HepG2 (cell line): ENCODE measurements around the gene INF2. TPM values are rescaled to one million over a fixed set of nuclear protein-coding genes. Genes with fewer than 3 reads are reported as not detected.

Experiments
- AKAP8 ChIP-seq: sonication (generic); formaldehyde crosslinking; IDR thresholded peaks from 2 replicates; pipeline ENCODE4 v1.5.1; 2020; ENCODE audit warnings: mild to moderate bottlenecking, missing genetic modification reagents
- ISL2 ChIP-seq: sonication (generic); formaldehyde crosslinking; IDR thresholded peaks from 2 replicates; pipeline ENCODE4 v1.5.0; 2020; ENCODE audit warnings: missing genetic modification reagents
- KAT7 ChIP-seq: IDR thresholded peaks from 2 replicates; pipeline ENCODE4 v1.6.1; 2018; ENCODE audit warnings: borderline replicate concordance, missing compliant biosample characterization
- MTF2 ChIP-seq: sonication (generic); formaldehyde crosslinking; IDR thresholded peaks from 2 replicates; pipeline ENCODE4 v1.5.0; 2020; ENCODE audit warnings: missing genetic modification reagents, borderline replicate concordance
- MYC ChIP-seq: sonication (generic); formaldehyde crosslinking; IDR thresholded peaks from 2 replicates; pipeline ENCODE4 v1.9.0; 2021; ENCODE audit warnings: missing genetic modification reagents, borderline replicate concordance
- NR2F1 ChIP-seq, 2 experiments: fragments of 450-650 bp in 1 of 2; formaldehyde crosslinking in 1 of 2; IDR thresholded peaks; 2 replicates each; pipeline versions ENCODE4 v1.5.0 to v1.6.1; 2016 to 2020; ENCODE audit warnings: mild to moderate bottlenecking in 1 of 2, missing compliant biosample characterization in 1 of 2, missing genetic modification reagents in 1 of 2, moderate library complexity in 1 of 2
- SAP130 ChIP-seq: IDR thresholded peaks from 2 replicates; pipeline ENCODE4 v1.6.1; 2016; ENCODE audit warnings: low read depth
- SMAD9 ChIP-seq: sonication (generic); formaldehyde crosslinking; IDR thresholded peaks from 2 replicates; pipeline ENCODE4 v1.5.1; 2020; ENCODE audit warnings: mild to moderate bottlenecking, missing genetic modification reagents
- SOX13 ChIP-seq, 3 experiments: fragments of 450-650 bp in 1 of 3; sonication (generic) in 1 of 3; formaldehyde crosslinking in 1 of 3; IDR thresholded peaks in 2 of 3; conservative IDR thresholded peaks in 1 of 3; 2 replicates each; pipeline versions ENCODE4 v1.5.0 to v1.6.1; 2016 to 2020; ENCODE audit warnings: antibody characterized with exemption in 1 of 3, mild to moderate bottlenecking in 1 of 3, missing compliant biosample characterization in 1 of 3, missing genetic modification reagents in 1 of 3, moderate library complexity in 1 of 3
- ZNF788 ChIP-seq: sonication (generic); formaldehyde crosslinking; IDR thresholded peaks from 2 replicates; pipeline ENCODE4 v1.5.0; 2020; ENCODE audit warnings: mild to moderate bottlenecking, missing genetic modification reagents, borderline replicate concordance
- ZNF850 ChIP-seq: sonication (generic); formaldehyde crosslinking; conservative IDR thresholded peaks from 2 replicates; pipeline ENCODE4 v1.9.0; 2021; ENCODE audit warnings: mild to moderate bottlenecking, missing genetic modification reagents
- polyA plus RNA-seq, 8 experiments: library from polyadenylated mRNA; depleted of rRNA in 3 of 8; stranded (reverse) in 7 of 8; unstranded in 1 of 8; fragments of >200 nt; fragmentation: Illumina TruSeq in 4 of 8; extraction: Trizol in 4 of 8; gene quantifications; 2 replicates each; pipeline versions ENCODE4 v1.2.1 to v1.2.3, GENCODE V29; 2011 to 2016; ENCODE audit warnings: low read depth in 4 of 8, missing spikeins in 1 of 8, mixed read lengths in 1 of 8; ENCODE audit not compliant: insufficient read depth in 1 of 8
- total RNA-seq, 5 experiments: library from RNA; depleted of rRNA; stranded (reverse); fragments of >200 nt; fragmentation: Illumina TruSeq; extraction: Trizol; gene quantifications; 2 replicates each; pipeline ENCODE4 v1.2.3, GENCODE V29; 2016; ENCODE audit warnings: low read depth in 1 of 5
- TF ChIP-seq, protein P1 (sequence below): sonication (generic); formaldehyde crosslinking; IDR thresholded peaks from 2 replicates; pipeline ENCODE4 v1.4.0; 2020; ENCODE audit warnings: missing genetic modification reagents
- TF ChIP-seq, protein P2 (sequence below): sonication (generic); formaldehyde crosslinking; IDR thresholded peaks from 2 replicates; pipeline ENCODE4 v1.5.1; 2020; ENCODE audit warnings: mild to moderate bottlenecking, missing genetic modification reagents, moderate library complexity
- TF ChIP-seq, protein P3 (sequence below): sonication (generic); formaldehyde crosslinking; IDR thresholded peaks from 2 replicates; pipeline ENCODE4 v1.5.0; 2020; ENCODE audit warnings: mild to moderate bottlenecking, missing genetic modification reagents
- TF ChIP-seq, protein P4 (sequence below): sonication (generic); formaldehyde crosslinking; IDR thresholded peaks from 2 replicates; pipeline ENCODE4 v1.5.0; 2020; ENCODE audit warnings: mild to moderate bottlenecking, missing genetic modification reagents
- TF ChIP-seq, protein P5 (sequence below): sonication (generic); formaldehyde crosslinking; IDR thresholded peaks from 2 replicates; pipeline ENCODE4 v1.4.0; 2020; ENCODE audit warnings: missing genetic modification reagents
- TF ChIP-seq, protein P6 (sequence below): sonication (generic); formaldehyde crosslinking; IDR thresholded peaks from 2 replicates; pipeline ENCODE4 v1.5.0; 2020; ENCODE audit warnings: mild to moderate bottlenecking, missing genetic modification reagents, borderline replicate concordance

INF2 gene
- total and polyA plus RNA-seq, 2 of the 13 experiments (the other 11 are each of a cell fraction or from before 2014, with no cell fraction given) = 16.4 to 26.4 TPM

DNA sequence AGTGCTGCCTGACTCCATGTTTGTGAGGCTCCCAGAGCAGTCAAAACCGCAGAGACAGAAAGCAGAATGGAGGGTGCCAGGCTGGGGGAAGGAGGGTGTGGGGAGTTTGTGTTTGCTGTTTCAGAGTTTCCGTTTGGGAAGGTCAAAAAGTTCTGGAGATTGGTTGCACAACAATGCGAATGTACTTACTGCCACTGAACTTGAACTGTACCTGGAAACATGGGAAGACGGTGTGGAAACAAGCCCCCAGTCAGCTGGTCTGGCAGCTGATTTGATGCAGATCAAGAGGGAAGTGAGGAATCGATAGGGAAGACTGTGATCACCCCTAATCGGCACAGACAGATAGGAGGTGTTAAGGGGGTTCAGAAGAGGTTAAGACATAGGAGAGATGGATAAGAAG lies 35.3 kb upstream of the INF2 start (continued):
- TF ChIP-seq, protein P1, sequence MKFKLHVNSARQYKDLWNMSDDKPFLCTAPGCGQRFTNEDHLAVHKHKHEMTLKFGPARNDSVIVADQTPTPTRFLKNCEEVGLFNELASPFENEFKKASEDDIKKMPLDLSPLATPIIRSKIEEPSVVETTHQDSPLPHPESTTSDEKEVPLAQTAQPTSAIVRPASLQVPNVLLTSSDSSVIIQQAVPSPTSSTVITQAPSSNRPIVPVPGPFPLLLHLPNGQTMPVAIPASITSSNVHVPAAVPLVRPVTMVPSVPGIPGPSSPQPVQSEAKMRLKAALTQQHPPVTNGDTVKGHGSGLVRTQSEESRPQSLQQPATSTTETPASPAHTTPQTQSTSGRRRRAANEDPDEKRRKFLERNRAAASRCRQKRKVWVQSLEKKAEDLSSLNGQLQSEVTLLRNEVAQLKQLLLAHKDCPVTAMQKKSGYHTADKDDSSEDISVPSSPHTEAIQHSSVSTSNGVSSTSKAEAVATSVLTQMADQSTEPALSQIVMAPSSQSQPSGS (CRISPR knock-in tag) = no peak
- TF ChIP-seq, protein P2, sequence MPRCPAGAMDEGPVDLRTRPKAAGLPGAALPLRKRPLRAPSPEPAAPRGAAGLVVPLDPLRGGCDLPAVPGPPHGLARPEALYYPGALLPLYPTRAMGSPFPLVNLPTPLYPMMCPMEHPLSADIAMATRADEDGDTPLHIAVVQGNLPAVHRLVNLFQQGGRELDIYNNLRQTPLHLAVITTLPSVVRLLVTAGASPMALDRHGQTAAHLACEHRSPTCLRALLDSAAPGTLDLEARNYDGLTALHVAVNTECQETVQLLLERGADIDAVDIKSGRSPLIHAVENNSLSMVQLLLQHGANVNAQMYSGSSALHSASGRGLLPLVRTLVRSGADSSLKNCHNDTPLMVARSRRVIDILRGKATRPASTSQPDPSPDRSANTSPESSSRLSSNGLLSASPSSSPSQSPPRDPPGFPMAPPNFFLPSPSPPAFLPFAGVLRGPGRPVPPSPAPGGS = no peak
- TF ChIP-seq AKAP8 (CRISPR knock-in tag) (no peak), ZNF850 (CRISPR knock-in tag) (no peak), MTF2 (CRISPR knock-in tag) (no peak), ZNF788 (CRISPR knock-in tag) (peak; percentile 48; the same call in 1 of the 2 replicates), ISL2 (CRISPR knock-in tag) (no peak), SOX13 (IDR thresholded peaks at IDR 0.05) (peak; percentile 29; the same call in 1 of the 2 replicates), SOX13 (CRISPR knock-in tag; conservative IDR thresholded peaks at IDR 0.05 in 1 of 2, IDR thresholded peaks at IDR 0.05 in 1 of 2) (peak in 1 of 2 experiments; percentile 86; a peak in 2 of 4 replicates), MYC (CRISPR knock-in tag) (no peak; the same call in 1 of the 2 replicates), NR2F1 (CRISPR knock-in tag; IDR thresholded peaks at IDR 0.05) (peak in 1 of 2 experiments; percentile 44; a peak in 1 of 4 replicates), SAP130 (peak; percentile 84), KAT7 (CRISPR knock-in tag) (no peak; the same call in 1 of the 2 replicates), SMAD9 (no peak)
- TF ChIP-seq, protein P3, sequence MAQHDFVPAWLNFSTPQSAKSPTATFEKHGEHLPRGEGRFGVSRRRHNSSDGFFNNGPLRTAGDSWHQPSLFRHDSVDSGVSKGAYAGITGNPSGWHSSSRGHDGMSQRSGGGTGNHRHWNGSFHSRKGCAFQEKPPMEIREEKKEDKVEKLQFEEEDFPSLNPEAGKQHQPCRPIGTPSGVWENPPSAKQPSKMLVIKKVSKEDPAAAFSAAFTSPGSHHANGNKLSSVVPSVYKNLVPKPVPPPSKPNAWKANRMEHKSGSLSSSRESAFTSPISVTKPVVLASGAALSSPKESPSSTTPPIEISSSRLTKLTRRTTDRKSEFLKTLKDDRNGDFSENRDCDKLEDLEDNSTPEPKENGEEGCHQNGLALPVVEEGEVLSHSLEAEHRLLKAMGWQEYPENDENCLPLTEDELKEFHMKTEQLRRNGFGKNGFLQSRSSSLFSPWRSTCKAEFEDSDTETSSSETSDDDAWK (CRISPR knock-in tag) = no peak
- TF ChIP-seq, protein P4, sequence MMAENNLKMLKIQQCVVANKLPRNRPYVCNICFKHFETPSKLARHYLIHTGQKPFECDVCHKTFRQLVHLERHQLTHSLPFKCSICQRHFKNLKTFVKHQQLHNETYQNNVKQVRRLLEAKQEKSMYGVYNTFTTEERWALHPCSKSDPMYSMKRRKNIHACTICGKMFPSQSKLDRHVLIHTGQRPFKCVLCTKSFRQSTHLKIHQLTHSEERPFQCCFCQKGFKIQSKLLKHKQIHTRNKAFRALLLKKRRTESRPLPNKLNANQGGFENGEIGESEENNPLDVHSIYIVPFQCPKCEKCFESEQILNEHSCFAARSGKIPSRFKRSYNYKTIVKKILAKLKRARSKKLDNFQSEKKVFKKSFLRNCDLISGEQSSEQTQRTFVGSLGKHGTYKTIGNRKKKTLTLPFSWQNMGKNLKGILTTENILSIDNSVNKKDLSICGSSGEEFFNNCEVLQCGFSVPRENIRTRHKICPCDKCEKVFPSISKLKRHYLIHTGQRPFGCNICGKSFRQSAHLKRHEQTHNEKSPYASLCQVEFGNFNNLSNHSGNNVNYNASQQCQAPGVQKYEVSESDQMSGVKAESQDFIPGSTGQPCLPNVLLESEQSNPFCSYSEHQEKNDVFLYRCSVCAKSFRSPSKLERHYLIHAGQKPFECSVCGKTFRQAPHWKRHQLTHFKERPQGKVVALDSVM (CRISPR knock-in tag) = no peak
- TF ChIP-seq, protein P5, sequence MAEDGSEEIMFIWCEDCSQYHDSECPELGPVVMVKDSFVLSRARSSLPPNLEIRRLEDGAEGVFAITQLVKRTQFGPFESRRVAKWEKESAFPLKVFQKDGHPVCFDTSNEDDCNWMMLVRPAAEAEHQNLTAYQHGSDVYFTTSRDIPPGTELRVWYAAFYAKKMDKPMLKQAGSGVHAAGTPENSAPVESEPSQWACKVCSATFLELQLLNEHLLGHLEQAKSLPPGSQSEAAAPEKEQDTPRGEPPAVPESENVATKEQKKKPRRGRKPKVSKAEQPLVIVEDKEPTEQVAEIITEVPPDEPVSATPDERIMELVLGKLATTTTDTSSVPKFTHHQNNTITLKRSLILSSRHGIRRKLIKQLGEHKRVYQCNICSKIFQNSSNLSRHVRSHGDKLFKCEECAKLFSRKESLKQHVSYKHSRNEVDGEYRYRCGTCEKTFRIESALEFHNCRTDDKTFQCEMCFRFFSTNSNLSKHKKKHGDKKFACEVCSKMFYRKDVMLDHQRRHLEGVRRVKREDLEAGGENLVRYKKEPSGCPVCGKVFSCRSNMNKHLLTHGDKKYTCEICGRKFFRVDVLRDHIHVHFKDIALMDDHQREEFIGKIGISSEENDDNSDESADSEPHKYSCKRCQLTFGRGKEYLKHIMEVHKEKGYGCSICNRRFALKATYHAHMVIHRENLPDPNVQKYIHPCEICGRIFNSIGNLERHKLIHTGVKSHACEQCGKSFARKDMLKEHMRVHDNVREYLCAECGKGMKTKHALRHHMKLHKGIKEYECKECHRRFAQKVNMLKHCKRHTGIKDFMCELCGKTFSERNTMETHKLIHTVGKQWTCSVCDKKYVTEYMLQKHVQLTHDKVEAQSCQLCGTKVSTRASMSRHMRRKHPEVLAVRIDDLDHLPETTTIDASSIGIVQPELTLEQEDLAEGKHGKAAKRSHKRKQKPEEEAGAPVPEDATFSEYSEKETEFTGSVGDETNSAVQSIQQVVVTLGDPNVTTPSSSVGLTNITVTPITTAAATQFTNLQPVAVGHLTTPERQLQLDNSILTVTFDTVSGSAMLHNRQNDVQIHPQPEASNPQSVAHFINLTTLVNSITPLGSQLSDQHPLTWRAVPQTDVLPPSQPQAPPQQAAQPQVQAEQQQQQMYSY (CRISPR knock-in tag) = no peak
- TF ChIP-seq, protein P6, sequence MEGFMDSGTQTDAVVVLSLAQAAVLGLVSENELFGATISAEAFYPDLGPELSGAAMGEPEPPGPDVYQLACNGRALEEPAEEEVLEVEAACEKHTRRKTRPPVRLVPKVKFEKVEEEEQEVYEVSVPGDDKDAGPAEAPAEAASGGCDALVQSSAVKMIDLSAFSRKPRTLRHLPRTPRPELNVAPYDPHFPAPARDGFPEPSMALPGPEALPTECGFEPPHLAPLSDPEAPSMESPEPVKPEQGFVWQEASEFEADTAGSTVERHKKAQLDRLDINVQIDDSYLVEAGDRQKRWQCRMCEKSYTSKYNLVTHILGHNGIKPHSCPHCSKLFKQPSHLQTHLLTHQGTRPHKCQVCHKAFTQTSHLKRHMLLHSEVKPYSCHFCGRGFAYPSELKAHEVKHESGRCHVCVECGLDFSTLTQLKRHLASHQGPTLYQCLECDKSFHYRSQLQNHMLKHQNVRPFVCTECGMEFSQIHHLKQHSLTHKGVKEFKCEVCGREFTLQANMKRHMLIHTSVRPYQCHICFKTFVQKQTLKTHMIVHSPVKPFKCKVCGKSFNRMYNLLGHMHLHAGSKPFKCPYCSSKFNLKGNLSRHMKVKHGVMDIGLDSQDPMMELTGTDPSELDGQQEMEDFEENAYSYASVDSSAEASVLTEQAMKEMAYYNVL (CRISPR knock-in tag) = no peak
